K562 (cell line): ENCODE data around the gene H3-3A. TPM values are rescaled to one million over a fixed set of nuclear protein-coding genes. Genes with fewer than 3 reads are reported as not detected.

Experiments used
- BMI1 ChIP-seq: fragments of 150-350 bp; IDR thresholded peaks from 2 replicates; pipeline ENCODE4 v1.6.1; 2014; ENCODE audit warnings: low read length
- ETV5 ChIP-seq: sonication (generic); formaldehyde crosslinking; IDR thresholded peaks from 2 replicates; pipeline ENCODE4 v1.4.0; 2020; ENCODE audit warnings: low read depth, mild to moderate bottlenecking, missing genetic modification reagents
- HIVEP1 ChIP-seq: fragments of 250-450 bp; sonication (Bioruptor Pico); IDR thresholded peaks from 2 replicates; pipeline ENCODE4 v1.4.0; 2020; ENCODE audit warnings: mild to moderate bottlenecking
- KAT2B ChIP-seq: IDR thresholded peaks from one replicate; pipeline ENCODE4 v1.6.1; 2012; ENCODE audit warnings: low read depth, mild to moderate bottlenecking, control low read depth, inconsistent platforms, low read length, moderate library complexity
- NUFIP1 ChIP-seq: fragments of 450-650 bp; IDR thresholded peaks from 2 replicates; pipeline ENCODE4 v1.6.1; 2018; ENCODE audit not compliant: partially characterized antibody
- RAD51 ChIP-seq: fragments of 450-650 bp; IDR thresholded peaks from 2 replicates; pipeline ENCODE4 v1.7.1; 2016; ENCODE audit warnings: low read depth, mild to moderate bottlenecking, borderline replicate concordance
- U2AF2 ChIP-seq: fragments of 200-400 bp; formaldehyde crosslinking; optimal IDR thresholded peaks from 2 replicates; pipeline ENCODE3; 2017; ENCODE audit warnings: low read depth, mild to moderate bottlenecking, low read length
- XRCC3 ChIP-seq: fragments of 450-650 bp; IDR thresholded peaks from 2 replicates; pipeline ENCODE4 v1.6.1; 2017; ENCODE audit warnings: mild to moderate bottlenecking, moderate library complexity
- polyA plus RNA-seq, 8 experiments: library from polyadenylated mRNA; depleted of rRNA in 4 of 8; stranded (reverse) in 5 of 8; unstranded in 3 of 8; fragments of >200 nt; fragmentation: Nextera tagmentation in 2 of 8; fragmentation: Illumina TruSeq in 1 of 8; extraction: Ambion mirVana in 2 of 8; extraction: Trizol in 1 of 8; gene quantifications; 2 replicates each; pipeline versions ENCODE4 v1.2.1 to v1.2.3, GENCODE V29; 2011 to 2014; ENCODE audit warnings: inconsistent platforms in 1 of 8, missing spikeins in 1 of 8
- total RNA-seq, 7 experiments: library from RNA; depleted of rRNA in 6 of 7; stranded (reverse); fragments of >200 nt in 6 of 7; fragmentation: Illumina TruSeq in 2 of 7; extraction: Trizol in 2 of 7; gene quantifications; 2 replicates each; pipeline versions ENCODE4 v1.2.1 to v1.2.3, GENCODE V29; 2011 to 2021; ENCODE audit warnings: low replicate concordance in 1 of 7
- TF ChIP-seq, protein P1 (sequence below): fragments of 450-650 bp; formaldehyde crosslinking; IDR thresholded peaks from 2 replicates; pipeline ENCODE4 v1.4.0; 2022; ENCODE audit warnings: missing genetic modification characterization
- TF ChIP-seq, protein P2 (sequence below): fragments of 250-450 bp; sonication (Bioruptor Pico); IDR thresholded peaks from 2 replicates; pipeline ENCODE4 v1.6.1; 2021; ENCODE audit warnings: mild to moderate bottlenecking
- TF ChIP-seq, protein P3 (sequence below): fragments of 250-450 bp; sonication (Bioruptor Pico); IDR thresholded peaks from 2 replicates; pipeline ENCODE4 v1.5.0; 2021; ENCODE audit warnings: mild to moderate bottlenecking, borderline replicate concordance
- TF ChIP-seq, protein P4 (sequence below): fragments of 450-650 bp; IDR thresholded peaks from 2 replicates; pipeline ENCODE4 v1.6.1; 2014; ENCODE audit warnings: low read depth, mild to moderate bottlenecking, moderate library complexity, borderline replicate concordance
- TF ChIP-seq, protein P5 (sequence below): fragments of 250-450 bp; sonication (Bioruptor Pico); IDR thresholded peaks from 2 replicates; pipeline ENCODE4 v1.5.0; 2021

Gene H3-3A
- total and polyA plus RNA-seq, 9 of the 15 experiments (the other 6 are each of a cell fraction or from before 2014, with no cell fraction given) = 426 to 1,083 (median 591) TPM

DNA sequence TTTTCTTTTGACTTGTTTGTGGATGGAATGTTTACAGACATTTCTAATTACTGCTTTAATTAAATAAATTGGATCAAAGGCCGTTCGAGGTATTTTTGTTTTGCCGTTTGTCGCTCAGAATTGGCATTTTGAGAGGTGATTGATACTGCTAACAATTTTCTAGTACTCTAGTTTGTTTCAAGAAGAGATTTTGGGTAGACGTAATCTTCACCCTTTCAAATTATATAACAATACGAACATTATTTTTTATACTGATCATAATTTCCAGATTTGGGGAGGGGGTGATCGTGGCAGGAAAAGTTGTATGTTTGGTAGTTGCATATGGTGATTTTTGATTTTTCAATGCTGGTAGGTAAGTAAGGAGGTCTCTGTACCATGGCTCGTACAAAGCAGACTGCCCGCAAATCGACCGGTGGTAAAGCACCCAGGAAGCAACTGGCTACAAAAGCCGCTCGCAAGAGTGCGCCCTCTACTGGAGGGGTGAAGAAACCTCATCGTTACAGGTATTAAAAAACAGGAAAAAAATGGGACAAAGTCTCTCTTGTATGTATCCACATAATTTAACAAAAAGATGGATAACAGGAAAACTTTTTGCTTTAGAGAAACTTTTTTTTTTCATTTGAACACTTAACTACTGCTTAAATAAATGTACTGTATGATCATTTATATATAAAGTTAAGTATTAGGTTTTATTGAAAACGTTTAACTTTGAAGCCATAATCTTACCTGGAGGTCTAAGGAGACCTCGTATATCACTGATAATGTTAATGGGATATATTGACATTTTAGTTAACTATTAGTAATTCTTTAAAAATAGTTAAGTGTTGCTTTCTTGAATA, 1.7 kb downstream of the H3-3A start (continued):
- TF ChIP-seq U2AF2 = no peak
- no peak for TF ChIP-seq HIVEP1 (CRISPR knock-in tag)
- TF ChIP-seq, protein P1, sequence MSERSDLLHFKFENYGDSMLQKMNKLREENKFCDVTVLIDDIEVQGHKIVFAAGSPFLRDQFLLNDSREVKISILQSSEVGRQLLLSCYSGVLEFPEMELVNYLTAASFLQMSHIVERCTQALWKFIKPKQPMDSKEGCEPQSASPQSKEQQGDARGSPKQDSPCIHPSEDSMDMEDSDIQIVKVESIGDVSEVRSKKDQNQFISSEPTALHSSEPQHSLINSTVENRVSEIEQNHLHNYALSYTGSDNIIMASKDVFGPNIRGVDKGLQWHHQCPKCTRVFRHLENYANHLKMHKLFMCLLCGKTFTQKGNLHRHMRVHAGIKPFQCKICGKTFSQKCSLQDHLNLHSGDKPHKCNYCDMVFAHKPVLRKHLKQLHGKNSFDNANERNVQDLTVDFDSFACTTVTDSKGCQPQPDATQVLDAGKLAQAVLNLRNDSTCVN (CRISPR knock-in tag) = no peak
- TF ChIP-seq, protein P2, sequence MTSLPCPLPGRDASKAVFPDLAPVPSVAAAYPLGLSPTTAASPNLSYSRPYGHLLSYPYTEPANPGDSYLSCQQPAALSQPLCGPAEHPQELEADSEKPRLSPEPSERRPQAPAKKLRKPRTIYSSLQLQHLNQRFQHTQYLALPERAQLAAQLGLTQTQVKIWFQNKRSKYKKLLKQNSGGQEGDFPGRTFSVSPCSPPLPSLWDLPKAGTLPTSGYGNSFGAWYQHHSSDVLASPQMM (CRISPR knock-in tag) = no peak
- TF ChIP-seq, protein P3, sequence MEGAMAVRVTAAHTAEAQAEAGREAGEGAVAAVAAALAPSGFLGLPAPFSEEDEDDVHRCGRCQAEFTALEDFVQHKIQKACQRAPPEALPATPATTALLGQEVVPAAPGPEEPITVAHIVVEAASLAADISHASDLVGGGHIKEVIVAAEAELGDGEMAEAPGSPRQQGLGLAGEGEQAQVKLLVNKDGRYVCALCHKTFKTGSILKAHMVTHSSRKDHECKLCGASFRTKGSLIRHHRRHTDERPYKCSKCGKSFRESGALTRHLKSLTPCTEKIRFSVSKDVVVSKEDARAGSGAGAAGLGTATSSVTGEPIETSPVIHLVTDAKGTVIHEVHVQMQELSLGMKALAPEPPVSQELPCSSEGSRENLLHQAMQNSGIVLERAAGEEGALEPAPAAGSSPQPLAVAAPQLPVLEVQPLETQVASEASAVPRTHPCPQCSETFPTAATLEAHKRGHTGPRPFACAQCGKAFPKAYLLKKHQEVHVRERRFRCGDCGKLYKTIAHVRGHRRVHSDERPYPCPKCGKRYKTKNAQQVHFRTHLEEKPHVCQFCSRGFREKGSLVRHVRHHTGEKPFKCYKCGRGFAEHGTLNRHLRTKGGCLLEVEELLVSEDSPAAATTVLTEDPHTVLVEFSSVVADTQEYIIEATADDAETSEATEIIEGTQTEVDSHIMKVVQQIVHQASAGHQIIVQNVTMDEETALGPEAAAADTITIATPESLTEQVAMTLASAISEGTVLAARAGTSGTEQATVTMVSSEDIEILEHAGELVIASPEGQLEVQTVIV = no peak
- no peak for TF ChIP-seq ETV5
- TF ChIP-seq RAD51 = no peak
- TF ChIP-seq NUFIP1 = no peak
- TF ChIP-seq KAT2B = no peak
- TF ChIP-seq BMI1 = no peak
- TF ChIP-seq, protein P4, sequence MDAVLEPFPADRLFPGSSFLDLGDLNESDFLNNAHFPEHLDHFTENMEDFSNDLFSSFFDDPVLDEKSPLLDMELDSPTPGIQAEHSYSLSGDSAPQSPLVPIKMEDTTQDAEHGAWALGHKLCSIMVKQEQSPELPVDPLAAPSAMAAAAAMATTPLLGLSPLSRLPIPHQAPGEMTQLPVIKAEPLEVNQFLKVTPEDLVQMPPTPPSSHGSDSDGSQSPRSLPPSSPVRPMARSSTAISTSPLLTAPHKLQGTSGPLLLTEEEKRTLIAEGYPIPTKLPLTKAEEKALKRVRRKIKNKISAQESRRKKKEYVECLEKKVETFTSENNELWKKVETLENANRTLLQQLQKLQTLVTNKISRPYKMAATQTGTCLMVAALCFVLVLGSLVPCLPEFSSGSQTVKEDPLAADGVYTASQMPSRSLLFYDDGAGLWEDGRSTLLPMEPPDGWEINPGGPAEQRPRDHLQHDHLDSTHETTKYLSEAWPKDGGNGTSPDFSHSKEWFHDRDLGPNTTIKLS = no peak
- no peak for TF ChIP-seq XRCC3
- TF ChIP-seq, protein P5, sequence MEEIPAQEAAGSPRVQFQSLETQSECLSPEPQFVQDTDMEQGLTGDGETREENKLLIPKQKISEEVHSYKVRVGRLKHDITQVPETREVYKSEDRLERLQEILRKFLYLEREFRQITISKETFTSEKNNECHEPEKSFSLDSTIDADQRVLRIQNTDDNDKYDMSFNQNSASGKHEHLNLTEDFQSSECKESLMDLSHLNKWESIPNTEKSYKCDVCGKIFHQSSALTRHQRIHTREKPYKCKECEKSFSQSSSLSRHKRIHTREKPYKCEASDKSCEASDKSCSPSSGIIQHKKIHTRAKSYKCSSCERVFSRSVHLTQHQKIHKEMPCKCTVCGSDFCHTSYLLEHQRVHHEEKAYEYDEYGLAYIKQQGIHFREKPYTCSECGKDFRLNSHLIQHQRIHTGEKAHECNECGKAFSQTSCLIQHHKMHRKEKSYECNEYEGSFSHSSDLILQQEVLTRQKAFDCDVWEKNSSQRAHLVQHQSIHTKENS (CRISPR knock-in tag) = no peak
